Peyer's patch (tissue), 4 donors: ENCODE data around the gene LYPD6B. TPM values are rescaled to one million over a fixed set of nuclear protein-coding genes. Genes with fewer than 3 reads are reported as not detected.

Experiments used
- DNase-seq, 3 donors: peaks; one replicate each; pipeline ENCODE4 v3.0.0-alpha.2; 2017 to 2019
- H3K27ac ChIP-seq, 4 donors: fragments of 200-600 bp; sonication (generic); one replicate each; pipeline ENCODE4 v1.5.1; 2016 to 2019
- H3K27me3 ChIP-seq, 2 donors: fragments of 200-600 bp; sonication (generic); one replicate each; pipeline ENCODE4 v1.5.1; 2019
- H3K36me3 ChIP-seq, 3 donors: fragments of 200-600 bp; sonication (generic); one replicate each; pipeline ENCODE4 v1.5.1; 2016 to 2019
- H3K4me1 ChIP-seq, 4 donors: fragments of 200-600 bp; sonication (generic); one replicate each; pipeline ENCODE4 v1.5.1; 2016 to 2019
- H3K4me3 ChIP-seq, 4 donors: fragments of 200-600 bp; sonication (generic); 1 replicate in 3 of 4; 2 replicates in 1 of 4; pipeline ENCODE4 v1.5.1; 2016 to 2019; ENCODE audit warnings: mild to moderate bottlenecking in 1 of 4
- H3K9me3 ChIP-seq, 4 donors: fragments of 200-600 bp; sonication (generic); one replicate each; pipeline ENCODE4 v1.5.1; 2016 to 2019; ENCODE audit warnings: mild to moderate bottlenecking in 1 of 4
- POLR2A ChIP-seq, 2 donors: fragments of 450-650 bp; IDR thresholded peaks; one replicate each; pipeline ENCODE4 v1.5.1; 2017; ENCODE audit warnings: antibody characterized with exemption in 2 of 2, mild to moderate bottlenecking in 2 of 2, moderate library complexity in 2 of 2
- total RNA-seq, 4 donors: library from RNA; depleted of rRNA; stranded (reverse); fragments of >200 nt; gene quantifications; one replicate each; pipeline ENCODE4 v1.1.0, GENCODE V29; 2016
- TF ChIP-seq, protein P1 (sequence below), 6 experiments: fragments of 450-650 bp in 4 of 6; fragments of 200-600 bp in 2 of 6; sonication (generic) in 1 of 6; IDR thresholded peaks; one replicate each; pipeline ENCODE4 v1.5.1; 2017 to 2019; ENCODE audit warnings: antibody characterized with exemption in 6 of 6, mild to moderate bottlenecking in 3 of 6, moderate library complexity in 1 of 6

The LYPD6B gene, protein sequence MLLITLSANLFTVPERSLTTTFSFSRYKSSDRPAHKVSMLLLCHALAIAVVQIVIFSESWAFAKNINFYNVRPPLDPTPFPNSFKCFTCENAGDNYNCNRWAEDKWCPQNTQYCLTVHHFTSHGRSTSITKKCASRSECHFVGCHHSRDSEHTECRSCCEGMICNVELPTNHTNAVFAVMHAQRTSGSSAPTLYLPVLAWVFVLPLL
- total RNA-seq, result 1 to 10 TPM in 3 of 4 donors, not detected in 1; 2.0 to 4.4 (median 3.7) TPM

- Histone ChIP-seq H3K9me3 (no peaks in the 10 kb centered on the region), H3K27ac (no peak within 1 kb of the TSS), H3K27me3 (no peaks in the 10 kb centered on the region), H3K36me3 (no peaks in the 10 kb centered on the region), H3K4me1 (peaks cover 0 to 6% (median 0%) of the 10 kb centered on the region in 4 donors), H3K4me3 (peak within 1 kb of the TSS; percentile 22 to 61 (median 45))
- DNase-seq, result peak in 2 of 3 donors; percentile 74 to 75
- TF ChIP-seq POLR2A (IDR thresholded peaks at IDR 0.05), result no peak
- TF ChIP-seq, protein P1, sequence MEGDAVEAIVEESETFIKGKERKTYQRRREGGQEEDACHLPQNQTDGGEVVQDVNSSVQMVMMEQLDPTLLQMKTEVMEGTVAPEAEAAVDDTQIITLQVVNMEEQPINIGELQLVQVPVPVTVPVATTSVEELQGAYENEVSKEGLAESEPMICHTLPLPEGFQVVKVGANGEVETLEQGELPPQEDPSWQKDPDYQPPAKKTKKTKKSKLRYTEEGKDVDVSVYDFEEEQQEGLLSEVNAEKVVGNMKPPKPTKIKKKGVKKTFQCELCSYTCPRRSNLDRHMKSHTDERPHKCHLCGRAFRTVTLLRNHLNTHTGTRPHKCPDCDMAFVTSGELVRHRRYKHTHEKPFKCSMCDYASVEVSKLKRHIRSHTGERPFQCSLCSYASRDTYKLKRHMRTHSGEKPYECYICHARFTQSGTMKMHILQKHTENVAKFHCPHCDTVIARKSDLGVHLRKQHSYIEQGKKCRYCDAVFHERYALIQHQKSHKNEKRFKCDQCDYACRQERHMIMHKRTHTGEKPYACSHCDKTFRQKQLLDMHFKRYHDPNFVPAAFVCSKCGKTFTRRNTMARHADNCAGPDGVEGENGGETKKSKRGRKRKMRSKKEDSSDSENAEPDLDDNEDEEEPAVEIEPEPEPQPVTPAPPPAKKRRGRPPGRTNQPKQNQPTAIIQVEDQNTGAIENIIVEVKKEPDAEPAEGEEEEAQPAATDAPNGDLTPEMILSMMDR (IDR thresholded peaks at IDR 0.05), result peak in 2 of 6 experiments; percentile 9 to 18
Observed at GRCh38 chr2:149038442-149039212, at the start of gene LYPD6B. Gene LYPD6B (plus strand): TSS chr2:149038699. CDS start chr2:149130949, 92,250 bp downstream.

DNA sequence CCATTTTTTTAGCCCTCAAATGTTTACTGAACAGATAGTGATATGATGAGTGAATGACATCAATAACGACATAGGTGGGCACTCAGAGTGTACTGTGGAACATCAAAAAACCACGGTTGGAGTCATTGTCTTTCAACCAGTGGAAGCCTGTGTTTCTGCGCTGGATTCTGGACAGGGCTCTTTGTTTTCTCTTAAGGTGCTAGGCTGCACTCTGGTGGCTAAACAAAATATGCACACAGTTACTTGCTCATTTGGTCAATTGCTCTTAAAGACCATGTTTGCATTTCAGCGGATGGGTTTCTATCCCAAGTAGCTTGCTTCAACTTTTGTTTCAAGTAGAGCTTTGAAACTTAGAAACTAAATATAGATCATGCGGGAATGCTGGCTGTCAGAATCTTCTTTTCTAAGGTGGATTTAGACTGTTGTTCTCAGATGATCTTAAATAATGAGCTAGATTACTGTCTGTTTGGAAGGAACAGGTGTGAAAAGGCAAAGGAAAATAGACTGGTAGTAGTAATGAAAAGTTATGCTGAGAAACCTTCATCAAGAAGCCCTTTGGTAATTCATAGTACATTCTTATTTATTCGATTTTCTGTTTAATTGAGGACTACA, 48.5 kb upstream of the LYPD6B start:
- no peak overlapping the region for H3K4me3 ChIP-seq
- no peaks in the 10 kb centered on the region for H3K4me1 ChIP-seq
- H3K36me3 ChIP-seq, result no peaks in the 10 kb centered on the region
- no peaks in the 10 kb centered on the region for H3K27me3 ChIP-seq
- no peak overlapping the region for H3K27ac ChIP-seq
- peak in 2 of 3 donors; percentile 33 to 71 for DNase-seq
- TF ChIP-seq, protein P1 (IDR thresholded peaks at IDR 0.05), result peak; percentile 19 to 77 (median 62)
- TF ChIP-seq POLR2A (IDR thresholded peaks at IDR 0.05), result no peak
- H3K9me3 ChIP-seq, result no peaks in the 10 kb centered on the region

DNA sequence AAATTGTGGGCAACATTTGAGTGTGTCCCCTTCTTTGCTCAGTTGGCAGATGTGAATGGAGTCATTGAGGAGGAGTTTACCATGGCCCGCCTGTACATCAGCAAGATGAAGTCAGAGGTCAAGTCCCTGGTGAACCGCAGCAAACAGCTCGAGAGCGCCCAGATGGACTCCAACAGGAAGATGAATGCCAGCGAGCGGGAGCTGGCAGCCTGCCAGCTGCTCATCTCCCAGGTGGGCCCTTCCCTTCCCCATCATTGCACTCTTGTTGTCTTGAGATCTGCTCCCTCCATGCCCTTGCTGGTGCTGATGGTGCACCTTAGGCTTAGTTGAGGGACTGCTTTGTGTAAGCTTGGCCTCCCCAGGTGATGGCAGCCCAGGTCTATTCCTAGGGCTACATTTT, 47.5 kb upstream of the LYPD6B start:
- H3K27ac ChIP-seq, result no peak overlapping the region
- no peak overlapping the region for H3K4me3 ChIP-seq
- TF ChIP-seq, protein P1 (IDR thresholded peaks at IDR 0.05), result no peak
- TF ChIP-seq POLR2A (IDR thresholded peaks at IDR 0.05), result no peak
- H3K9me3 ChIP-seq, result no peaks in the 10 kb centered on the region
- no peaks in the 10 kb centered on the region for H3K4me1 ChIP-seq
- H3K36me3 ChIP-seq, result no peaks in the 10 kb centered on the region
- no peak for DNase-seq
- no peaks in the 10 kb centered on the region for H3K27me3 ChIP-seq

DNA sequence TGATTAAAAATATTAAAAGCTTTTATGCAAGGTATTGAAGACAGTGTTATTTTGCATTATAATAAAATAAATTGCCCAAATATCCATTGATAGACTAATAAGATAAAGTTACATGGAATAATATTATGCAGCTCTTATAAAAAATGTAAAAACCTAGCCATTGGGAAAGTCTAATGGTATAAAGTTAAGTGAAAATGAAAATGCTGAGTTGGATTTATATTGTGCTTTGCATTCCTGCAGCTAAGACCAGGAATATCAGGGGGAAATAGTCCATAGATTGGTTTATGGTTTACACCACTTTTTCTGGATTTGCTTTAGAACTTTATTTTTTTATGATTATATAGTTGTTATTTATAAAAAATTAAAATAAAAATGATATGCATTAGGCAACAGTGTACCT, 46.1 kb upstream of the LYPD6B start:
- no peak overlapping the region for H3K4me3 ChIP-seq
- no peaks in the 10 kb centered on the region for H3K36me3 ChIP-seq
- H3K4me1 ChIP-seq, result no peaks in the 10 kb centered on the region
- H3K9me3 ChIP-seq, result no peaks in the 10 kb centered on the region
- no peaks in the 10 kb centered on the region for H3K27me3 ChIP-seq
- DNase-seq, result no peak
- no peak for TF ChIP-seq POLR2A (IDR thresholded peaks at IDR 0.05)
- TF ChIP-seq, protein P1 (IDR thresholded peaks at IDR 0.05), result no peak
- no peak overlapping the region for H3K27ac ChIP-seq

GRCh38 chr2:148993351-148993750, 45.1 kb upstream of the LYPD6B start:
- H3K4me3 ChIP-seq, result no peak overlapping the region

More at GRCh38 chr2:148993351-148993750, 45.1 kb upstream of the LYPD6B start:
- no peaks in the 10 kb centered on the region for H3K4me1 ChIP-seq
- TF ChIP-seq, protein P1 (IDR thresholded peaks at IDR 0.05), result no peak
- TF ChIP-seq POLR2A (IDR thresholded peaks at IDR 0.05), result no peak
- no peaks in the 10 kb centered on the region for H3K27me3 ChIP-seq
- DNase-seq, result no peak
- H3K27ac ChIP-seq, result no peak overlapping the region
- no peaks in the 10 kb centered on the region for H3K9me3 ChIP-seq
- no peaks in the 10 kb centered on the region for H3K36me3 ChIP-seq
